Astrocyte (in vitro differentiated cells and primary cell): Measurements from ENCODE around the gene CD48.

Experiments
- EZH2 ChIP-seq: IDR thresholded peaks from 2 replicates; pipeline ENCODE4 v1.6.1; 2012; ENCODE audit warnings: mild to moderate bottlenecking, low read length, inconsistent platforms; ENCODE audit not compliant: insufficient read depth
- TF ChIP-seq, protein P1 (sequence below): IDR thresholded peaks from 2 replicates; pipeline ENCODE4 v1.5.1; 2011; ENCODE audit warnings: low read depth, mild to moderate bottlenecking, inconsistent platforms, low read length, moderate library complexity; ENCODE audit not compliant: insufficient read depth

DNA sequence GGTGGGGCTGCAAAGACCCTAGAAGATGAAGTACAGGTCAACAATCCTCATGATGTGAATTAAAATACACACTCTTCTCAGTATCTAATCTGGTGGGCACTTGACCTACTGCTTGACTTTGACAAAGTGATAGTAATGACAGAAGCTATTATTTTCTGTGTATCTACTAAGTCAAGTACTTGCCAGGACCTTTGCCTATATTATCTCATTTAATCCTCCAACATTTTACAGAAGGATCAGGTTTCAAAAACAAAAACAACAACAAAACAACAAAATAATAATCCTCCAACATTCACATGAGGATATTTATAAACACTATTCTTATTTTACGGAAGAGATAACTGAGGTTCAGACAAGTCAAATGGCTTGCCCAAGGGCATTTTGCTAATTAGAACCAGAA is 4.4 kb upstream of the CD48 start:
- TF ChIP-seq, protein P1, sequence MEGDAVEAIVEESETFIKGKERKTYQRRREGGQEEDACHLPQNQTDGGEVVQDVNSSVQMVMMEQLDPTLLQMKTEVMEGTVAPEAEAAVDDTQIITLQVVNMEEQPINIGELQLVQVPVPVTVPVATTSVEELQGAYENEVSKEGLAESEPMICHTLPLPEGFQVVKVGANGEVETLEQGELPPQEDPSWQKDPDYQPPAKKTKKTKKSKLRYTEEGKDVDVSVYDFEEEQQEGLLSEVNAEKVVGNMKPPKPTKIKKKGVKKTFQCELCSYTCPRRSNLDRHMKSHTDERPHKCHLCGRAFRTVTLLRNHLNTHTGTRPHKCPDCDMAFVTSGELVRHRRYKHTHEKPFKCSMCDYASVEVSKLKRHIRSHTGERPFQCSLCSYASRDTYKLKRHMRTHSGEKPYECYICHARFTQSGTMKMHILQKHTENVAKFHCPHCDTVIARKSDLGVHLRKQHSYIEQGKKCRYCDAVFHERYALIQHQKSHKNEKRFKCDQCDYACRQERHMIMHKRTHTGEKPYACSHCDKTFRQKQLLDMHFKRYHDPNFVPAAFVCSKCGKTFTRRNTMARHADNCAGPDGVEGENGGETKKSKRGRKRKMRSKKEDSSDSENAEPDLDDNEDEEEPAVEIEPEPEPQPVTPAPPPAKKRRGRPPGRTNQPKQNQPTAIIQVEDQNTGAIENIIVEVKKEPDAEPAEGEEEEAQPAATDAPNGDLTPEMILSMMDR = no peak
- no peak for TF ChIP-seq EZH2
